ENCODE results near the gene TEKT1.
A peak's percentile ranks its signal among the peaks of the same experiment; 100 is the strongest.

Gene TEKT1

GRCh38 chr17:6756425-6757031 lies 75.0 kb downstream of the TEKT1 start:
- DNase-seq = no peak

- DNase-seq = no peak
Measured at GRCh38 chr17:6755731-6756184, 75.8 kb downstream of the TEKT1 start, which contains the start of gene XAF1. XAF1 (plus strand) TSS chr17:6756046; CDS start chr17:6756079, 33 bp downstream.

GRCh38 chr17:6755281-6755680 lies 76.2 kb downstream of the TEKT1 start:
- no peak for DNase-seq

- no peak for DNase-seq
Measured at GRCh38 chr17:6753546-6753945, 78.0 kb downstream of the TEKT1 start.

- no peak for DNase-seq
Measured at GRCh38 chr17:6753006-6753445, 78.5 kb downstream of the TEKT1 start.

GRCh38 chr17:6752068-6752909 lies 79.2 kb downstream of the TEKT1 start:
- peak; percentile 55 for DNase-seq

GRCh38 chr17:6749519-6749918 lies 82.0 kb downstream of the TEKT1 start:
- no peak for DNase-seq

- no peak for DNase-seq
Measured at GRCh38 chr17:6748617-6749016, 82.9 kb downstream of the TEKT1 start.

Data from SIG-M5 (cell line).